ENCODE results near the gene F2RL1.
"Not testable (repeated sequence)": the region's sequence is repeated elsewhere in the genome, so short reads cannot be mapped to it uniquely, and the experiment has no call there.

Gene F2RL1

DNA sequence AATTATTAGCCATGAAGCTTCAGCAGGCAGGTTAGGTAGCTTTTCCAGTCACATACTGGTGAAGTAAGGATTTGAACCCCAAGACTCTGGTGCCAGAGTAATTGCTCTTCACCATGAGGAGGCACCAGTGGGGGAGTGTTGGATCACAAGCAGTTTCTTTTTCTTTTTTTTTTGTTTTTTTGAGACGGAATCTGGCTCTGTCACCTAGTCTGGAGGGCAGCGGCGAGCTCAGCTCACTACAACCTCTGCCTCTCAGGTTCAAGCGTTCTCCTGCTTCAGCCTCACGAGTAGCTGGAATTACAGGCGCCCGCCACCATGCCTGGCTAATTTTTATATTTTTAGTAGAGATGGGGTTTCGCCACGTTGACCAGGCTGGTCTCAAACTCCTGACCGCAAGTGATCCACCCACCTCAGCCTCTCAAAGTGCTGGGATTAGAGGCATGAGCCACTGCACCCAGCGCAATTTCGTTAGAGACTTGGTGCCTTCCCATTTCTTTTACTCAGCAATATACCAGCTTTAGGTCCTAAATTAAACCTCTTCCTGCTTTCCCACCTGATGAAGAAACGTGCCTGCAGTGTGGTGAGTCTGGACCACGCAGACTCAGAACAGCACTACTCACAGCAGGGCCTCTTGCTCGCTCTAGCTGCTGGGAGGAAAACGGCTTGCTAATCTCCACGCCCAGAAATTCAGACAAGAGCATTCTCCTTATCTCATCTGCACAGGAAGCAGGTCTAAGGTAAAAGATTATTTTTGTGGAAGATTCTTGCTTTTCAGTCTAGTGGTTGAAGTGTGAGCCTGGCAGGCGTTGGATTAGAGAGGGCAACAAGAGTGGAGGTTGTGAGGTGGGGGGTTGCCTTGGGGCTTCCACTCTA is 30.8 kb downstream of the F2RL1 start, which contains the start of gene S100Z:
S100Z (plus strand) TSS at position 596 of the 873 bp plus-strand sequence. CDS start 25,346 bp downstream, outside the sequence.
- in situ Hi-C loops (cut with MboI; ENCODE audit: low sequenced_read_pairs) = no loop called here

DNA sequence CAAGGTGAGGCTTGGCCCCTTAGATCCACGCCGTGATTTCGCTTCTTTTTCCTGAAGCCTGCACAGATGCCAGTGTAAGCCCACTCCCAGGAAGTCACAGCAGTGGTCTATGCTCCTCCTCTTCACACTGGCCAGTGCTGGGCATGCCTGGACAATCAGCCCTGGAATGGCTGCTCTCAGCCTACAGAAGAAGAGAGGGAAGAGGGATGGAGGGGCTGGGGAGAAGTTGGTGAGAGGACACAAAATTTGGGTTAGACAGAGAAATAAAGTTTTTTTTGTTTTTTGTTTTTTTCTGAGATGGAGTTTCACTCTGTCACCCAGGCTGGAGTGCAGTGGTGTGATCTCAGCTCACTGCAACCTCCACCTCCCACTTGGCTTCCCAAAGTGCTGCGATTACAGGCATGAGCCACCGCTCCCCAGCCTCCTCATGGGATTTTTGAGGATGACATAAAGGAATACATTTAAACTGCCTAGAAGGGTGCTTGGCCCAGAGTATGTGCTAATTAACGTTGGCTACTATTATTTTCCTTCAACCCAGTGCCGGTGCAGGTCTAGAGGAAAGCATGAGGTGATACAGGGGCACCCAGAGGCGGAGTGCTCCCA is 31.8 kb downstream of the F2RL1 start:
- in situ Hi-C loops (cut with MboI; ENCODE audit: low sequenced_read_pairs) = no loop called here

DNA sequence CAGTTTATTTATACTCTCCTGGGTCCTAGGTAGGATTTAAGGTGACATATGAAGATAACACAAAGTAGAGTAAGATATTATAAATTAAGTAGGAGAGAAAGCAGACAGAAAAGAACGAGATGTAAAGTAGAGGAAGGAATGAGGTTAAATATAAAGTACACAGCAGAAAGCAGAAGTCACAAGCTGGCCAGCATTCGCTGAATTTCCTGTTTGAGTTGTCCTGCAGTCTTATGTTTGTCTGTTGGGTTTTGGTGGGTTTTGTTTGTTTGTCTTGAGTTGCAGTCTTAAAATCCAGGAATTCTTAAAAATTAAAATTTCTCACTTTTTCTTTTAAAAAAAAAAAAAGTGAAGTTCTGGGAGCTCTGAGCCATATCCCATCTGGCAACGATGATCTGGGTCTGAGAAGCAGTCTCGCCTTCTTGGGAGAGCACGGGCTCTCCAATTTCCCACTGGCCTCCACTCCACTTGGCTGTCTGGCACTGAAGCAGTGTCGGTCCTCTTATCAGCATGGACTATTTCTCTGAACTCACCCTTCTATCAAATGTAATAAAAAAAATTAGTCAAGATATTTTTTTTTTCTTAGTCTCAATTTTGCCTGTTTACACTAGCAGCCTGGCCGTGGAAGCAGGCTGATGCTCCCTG is 33.0 kb downstream of the F2RL1 start:
- in situ Hi-C loops (cut with MboI; ENCODE audit: low sequenced_read_pairs) = no loop called here

DNA sequence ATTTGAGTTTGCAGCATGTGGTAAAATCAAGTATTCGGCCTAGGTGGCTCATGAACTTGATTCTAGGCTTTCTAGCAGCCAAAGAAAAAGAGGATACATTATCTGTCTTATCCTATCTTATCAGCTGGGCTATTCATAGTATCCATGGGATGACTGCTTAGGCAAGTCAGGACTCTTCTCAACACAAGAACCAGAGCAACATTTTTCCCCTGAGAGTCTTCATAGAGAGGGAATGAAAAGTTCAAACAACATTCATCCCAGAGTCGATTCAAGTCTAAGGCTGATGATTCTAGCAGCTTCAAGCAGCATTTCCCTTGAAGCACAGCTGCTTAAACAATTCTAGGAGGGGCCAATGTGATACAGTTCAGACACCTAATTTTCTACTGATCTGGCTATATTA is 33.9 kb downstream of the F2RL1 start:
- in situ Hi-C loops (cut with MboI; ENCODE audit: low sequenced_read_pairs) = no loop called here

DNA sequence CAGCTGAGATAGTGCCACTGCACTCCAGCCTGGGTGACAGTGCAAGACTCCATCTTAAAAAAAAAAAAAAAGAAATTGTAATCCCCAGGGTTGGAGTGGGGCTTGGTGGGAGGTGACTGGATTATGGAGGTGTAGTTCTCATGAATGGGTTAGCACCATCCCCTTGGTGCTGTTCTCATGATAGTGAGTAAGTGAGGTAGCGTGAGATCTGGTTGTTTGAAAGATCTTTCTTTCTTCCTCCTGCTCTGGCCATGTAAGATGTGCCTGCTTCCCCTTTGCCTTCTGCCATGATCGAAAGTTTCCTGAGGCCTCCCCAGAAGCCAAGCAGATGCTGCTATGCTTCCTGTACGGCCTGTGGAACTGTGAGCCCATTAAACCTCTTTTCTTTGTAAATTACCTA is 34.9 kb downstream of the F2RL1 start:
- in situ Hi-C loops (cut with MboI; ENCODE audit: low sequenced_read_pairs) = not testable (repeated sequence)

DNA sequence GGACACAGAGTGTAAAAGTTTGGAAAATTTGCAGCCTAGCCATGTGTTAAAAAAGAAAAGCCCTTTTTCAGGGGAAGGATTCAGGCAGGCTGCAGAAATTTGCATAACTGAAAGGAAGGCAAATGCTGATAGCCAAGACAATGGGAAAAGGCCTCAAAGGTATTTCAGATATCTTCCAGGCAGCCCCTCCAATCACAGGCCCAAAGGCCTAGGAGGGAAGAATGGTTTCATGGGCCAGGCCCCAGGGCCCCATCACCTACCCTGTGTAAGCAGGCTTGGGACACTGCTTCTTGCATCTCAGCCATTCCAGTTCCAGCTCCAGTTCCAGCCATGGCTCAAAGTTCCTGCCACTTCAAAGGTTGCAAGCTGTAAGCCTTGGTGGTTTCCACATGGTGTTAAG is 35.8 kb downstream of the F2RL1 start:
- in situ Hi-C loops (cut with MboI; ENCODE audit: low sequenced_read_pairs) = no loop called here

DNA sequence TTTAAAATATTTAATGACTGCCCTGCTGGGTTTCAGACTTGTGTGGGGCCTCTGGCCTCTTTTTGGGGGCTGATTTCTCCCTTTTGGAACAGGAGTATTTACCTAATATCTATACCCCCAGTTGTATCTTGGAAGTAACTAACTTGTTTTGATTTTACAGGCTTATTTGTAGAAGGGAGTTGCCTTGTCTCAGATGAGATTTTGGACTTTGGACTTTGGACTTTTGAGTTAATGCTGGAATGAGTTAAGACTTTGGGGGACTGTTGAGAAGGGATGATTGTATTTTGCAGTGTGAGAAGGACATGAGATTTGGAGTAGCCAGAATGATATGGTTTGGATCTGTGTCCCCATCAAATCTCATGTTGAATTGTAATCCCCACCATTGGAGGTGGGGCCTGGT is 36.7 kb downstream of the F2RL1 start:
- in situ Hi-C loops (cut with MboI; ENCODE audit: low sequenced_read_pairs) = not testable (repeated sequence)

DNA sequence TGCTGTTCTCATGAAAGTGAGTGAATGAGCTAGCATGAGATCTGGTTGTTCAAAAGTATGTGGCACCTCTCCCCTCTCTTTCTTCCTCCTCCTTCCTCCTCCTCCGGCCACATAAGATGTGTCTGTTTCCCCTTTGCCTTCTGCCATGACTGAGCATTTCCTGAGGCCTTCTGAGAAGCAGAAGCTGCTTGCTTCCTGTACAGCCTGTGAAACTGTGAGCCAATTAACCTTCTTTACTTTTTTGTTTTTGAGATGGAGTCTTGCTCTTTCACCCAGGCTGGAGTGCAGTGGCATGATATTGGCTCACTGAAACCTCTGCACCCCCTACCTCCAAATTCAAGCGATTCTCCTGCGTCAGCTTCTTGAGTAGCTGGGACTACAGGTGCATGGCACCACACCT is 37.1 kb downstream of the F2RL1 start:
- in situ Hi-C loops (cut with MboI; ENCODE audit: low sequenced_read_pairs) = no loop called here

DNA sequence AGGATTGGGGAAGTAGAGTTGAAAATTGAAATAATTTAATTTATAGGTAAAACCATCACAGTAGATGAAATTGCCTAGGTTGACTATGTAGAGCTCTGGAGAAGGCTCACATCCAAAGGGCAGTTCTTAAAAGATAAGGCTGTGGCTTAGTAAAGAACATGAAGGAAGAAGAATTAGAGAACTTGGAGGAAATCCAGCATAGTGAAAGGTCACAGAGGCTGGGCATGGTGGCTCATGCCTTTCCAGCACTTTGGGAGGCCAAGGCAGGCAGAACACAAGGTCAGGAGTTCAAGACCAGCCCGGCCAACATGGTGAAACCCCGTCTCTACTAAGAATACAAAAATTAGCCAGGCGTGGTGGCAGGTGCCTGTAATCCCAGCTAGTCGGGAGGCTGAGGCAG is 38.0 kb downstream of the F2RL1 start:
- in situ Hi-C loops (cut with MboI; ENCODE audit: low sequenced_read_pairs) = not testable (repeated sequence)

DNA sequence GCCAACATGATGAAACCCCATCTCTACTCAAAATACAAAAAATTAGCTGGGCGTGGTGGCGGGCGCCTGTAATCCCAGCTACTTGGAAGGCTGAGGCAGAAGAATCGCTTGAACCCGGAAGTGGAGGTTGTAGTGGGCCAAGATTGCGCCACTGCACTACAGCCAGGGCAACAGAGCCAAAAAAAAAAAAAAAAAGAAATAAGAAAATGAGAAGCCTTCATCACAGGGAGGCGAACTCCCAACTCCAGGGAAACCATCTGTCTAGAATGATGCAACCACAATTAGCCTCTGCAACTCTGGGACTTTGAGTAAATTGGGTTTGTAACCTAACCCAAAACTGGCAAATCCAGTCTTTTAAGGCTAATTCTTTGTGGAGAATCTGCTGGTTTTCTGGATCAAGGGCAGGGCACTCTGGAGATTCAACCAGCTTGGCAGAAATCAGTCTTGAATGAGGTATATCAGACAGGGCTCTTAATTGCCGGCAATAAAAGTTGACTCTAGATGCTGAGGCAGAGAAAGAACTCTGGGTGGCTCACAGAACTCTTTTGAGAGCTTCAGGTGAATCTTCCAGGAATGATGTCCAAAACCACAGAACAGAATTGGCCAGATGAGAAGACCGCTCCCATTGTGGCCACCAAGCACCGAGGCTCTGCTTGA is 40.9 kb downstream of the F2RL1 start:
- in situ Hi-C loops (cut with MboI; ENCODE audit: low sequenced_read_pairs) = no loop called here

DNA sequence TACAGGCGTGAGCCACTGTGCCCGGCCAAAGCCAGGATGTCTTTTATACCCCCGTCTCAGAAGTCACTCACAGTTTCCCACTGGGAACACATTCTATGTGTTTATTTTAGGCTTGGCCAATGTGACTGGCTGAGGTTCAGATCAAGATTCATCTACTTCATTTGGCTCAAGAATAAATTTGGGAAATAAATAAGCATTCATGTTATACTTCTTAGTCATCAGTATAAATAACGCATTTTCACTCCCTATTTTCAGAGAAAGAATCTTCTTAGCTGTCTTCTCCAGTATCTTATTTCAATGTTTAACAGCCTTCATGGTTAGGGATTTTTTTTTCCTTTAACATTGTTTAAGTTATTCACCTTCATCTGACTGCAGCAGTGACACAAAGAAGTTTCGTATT is 42.8 kb downstream of the F2RL1 start:
- in situ Hi-C loops (cut with MboI; ENCODE audit: low sequenced_read_pairs) = no loop called here

DNA sequence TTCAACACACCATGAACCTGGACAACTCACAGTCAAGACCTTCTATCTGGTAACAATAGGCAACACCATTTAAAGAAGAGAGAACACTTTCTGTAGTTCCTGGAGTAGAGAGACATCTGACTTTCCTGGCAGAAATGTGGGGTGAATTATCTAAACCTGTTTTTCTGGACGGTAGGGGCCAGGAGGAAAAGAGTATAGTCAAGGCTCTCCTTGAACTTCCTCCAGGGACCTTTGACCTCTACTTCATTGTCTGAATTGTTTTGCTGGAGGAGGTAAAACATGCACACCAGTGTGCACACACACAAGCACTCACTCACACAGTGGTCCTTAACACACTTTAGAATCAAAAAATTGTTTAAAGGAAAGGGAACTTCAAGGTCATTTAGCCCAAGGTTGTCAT is 44.2 kb downstream of the F2RL1 start:
- in situ Hi-C loops (cut with MboI; ENCODE audit: low sequenced_read_pairs) = no loop called here

DNA sequence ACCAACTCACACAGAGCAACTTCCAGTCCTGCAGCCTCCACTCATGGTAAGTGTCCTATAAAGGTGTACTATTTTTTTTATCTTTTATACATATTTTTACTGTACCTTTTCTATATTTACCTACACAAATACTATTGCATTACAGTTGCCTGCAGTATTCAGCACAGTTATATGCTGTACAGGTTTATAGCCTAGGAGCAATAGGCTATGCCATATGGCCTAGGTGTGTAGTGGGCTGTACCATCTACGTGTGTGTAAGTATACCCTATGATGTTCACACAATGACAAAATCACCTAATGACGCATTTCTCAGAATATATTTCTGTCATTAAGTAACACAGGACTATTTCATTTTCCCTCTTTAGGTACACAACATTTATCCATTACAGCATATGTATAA is 47.7 kb downstream of the F2RL1 start:
- in situ Hi-C loops (cut with MboI; ENCODE audit: low sequenced_read_pairs) = no loop called here

DNA sequence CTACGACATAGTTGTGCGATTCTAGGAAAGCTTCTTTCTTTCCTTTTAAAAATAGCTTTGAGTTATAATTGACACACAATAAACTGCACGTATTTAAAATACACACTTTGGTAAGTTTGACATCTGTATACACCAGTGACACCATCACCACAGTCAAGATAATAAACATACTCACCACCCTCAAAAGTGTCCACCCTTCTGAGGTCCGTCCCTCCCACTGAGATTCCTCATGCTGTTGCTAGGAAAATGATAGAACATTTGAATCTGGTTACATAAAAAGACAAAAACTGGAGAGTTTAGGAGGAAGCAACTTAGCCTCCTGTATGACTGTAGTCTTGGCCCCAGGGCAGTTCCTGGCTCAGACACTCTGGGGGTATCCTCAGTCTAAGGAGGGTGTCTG is 48.2 kb downstream of the F2RL1 start:
- in situ Hi-C loops (cut with MboI; ENCODE audit: low sequenced_read_pairs) = no loop called here

DNA sequence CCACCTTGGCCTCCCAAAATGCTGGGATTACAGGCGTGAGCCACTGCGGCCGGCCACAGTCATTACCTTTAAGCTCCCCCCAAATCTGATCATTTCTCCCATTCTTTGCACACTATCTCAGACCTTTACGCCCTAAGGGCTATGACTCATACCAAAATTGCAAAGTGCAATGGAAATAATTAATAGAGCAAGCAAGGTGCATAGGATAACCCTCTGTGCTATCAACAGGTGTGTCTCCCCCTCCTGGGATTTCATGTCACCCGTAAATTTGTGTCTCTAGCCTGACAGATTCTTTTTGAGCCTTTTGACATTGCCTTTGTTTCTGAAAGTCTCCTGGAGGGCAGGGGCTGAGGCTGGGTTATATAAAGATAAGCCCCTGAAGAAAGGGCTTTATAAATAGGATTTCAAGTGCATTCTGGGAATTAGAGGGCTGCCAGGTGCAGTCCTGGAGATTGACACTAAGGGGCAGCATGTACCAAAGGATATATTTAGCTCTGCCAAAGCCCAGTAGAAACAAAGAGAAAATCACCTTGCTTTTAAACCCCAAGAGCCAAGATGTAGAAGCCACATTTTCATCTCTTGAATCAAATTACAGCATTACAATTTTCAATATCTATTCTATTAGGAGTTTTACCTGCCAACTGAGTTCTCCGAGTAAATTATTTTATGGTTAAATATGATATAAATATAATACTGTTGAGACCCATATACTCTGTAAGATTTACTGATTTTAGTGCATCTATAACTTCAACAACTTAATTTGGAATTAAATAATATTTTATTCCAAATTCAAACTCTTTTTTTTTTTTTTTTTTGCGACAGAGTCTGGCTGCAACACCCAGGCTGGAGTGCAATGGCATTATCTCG is 49.2 kb downstream of the F2RL1 start:
- in situ Hi-C loops (cut with MboI; ENCODE audit: low sequenced_read_pairs) = no loop called here

DNA sequence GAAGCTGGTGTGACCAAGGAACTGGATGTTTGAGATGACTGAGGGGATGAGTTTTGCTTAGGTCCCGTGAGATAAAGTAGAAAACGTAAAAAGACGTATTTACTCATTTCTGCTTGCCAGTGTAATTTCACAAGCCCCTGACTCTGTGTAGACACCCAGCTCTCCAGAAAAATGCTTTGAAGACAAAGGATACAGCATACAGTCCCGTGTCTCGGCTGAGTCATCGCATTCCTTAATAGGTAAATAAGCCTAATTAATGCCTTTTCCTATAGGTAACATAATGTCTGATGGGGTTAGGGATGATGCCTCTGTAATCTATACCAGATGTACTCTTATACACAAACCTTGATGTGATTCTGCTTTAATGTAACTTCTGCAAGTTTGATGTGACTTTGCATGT is 51.2 kb downstream of the F2RL1 start:
- in situ Hi-C loops (cut with MboI; ENCODE audit: low sequenced_read_pairs) = no loop called here

DNA sequence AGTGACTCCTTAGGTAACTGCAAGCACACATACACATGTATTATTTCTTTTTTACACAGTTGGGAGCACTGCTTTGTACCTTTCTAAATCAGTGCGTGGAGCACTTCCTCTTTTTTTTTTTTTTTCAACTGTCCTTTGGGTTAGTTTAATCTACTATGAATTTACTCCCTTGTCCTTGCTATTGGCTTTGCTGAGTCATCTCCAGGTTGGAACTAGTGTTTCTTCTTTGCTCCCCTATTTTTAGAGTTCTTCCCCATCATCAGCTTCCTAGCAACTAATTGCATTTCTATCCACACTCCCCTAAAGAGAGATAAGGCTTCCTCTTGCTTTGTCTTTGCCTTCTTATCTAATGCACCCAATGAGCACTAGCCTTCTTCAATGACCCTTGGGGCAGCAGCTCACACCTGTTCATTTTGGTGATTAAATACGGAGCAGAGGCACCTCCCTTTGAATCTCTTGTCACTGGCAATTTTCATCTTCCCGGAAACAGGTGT is 55.3 kb downstream of the F2RL1 start:
- in situ Hi-C loops (cut with MboI; ENCODE audit: low sequenced_read_pairs) = no loop called here
